Measurements from ENCODE around the gene DNM3.

GRCh38 chr1:172399756-172400721, 558.7 kb downstream of the DNM3 start:
- TF ChIP-seq MLLT1 (IDR thresholded peaks at IDR 0.05) = no peak
- TF ChIP-seq HCFC1 (IDR thresholded peaks at IDR 0.05; ENCODE audit: low read length) = no peak
- no peak for TF ChIP-seq ZBTB40 (IDR thresholded peaks at IDR 0.05; ENCODE audit: borderline replicate concordance)
- no peak for TF ChIP-seq EZH2 (IDR thresholded peaks at IDR 0.05; ENCODE audit: borderline replicate concordance, control insufficient read depth, low read depth, low read length)
- no peak for TF ChIP-seq MAX (IDR thresholded peaks at IDR 0.05; ENCODE audit: low read depth, low read length)

Measured in GM12878 (cell line).